MM.1S (cell line): ENCODE results near the gene MATK.

ENCODE experiments used
- EZH2 ChIP-seq: fragments of 300-600 bp; sonication (generic); optimal IDR thresholded peaks from 2 replicates; pipeline ENCODE3; 2017; ENCODE audit warnings: low read depth, mild to moderate bottlenecking, antibody characterized with exemption, low read length, mixed read lengths
- EZH2phosphoT487 ChIP-seq: fragments of 300-600 bp; sonication (generic); IDR thresholded peaks from 2 replicates; pipeline ENCODE4 v1.6.1; 2018; ENCODE audit warnings: antibody characterized with exemption, low read length
- TF ChIP-seq, protein P1 (sequence below): fragments of 300-600 bp; sonication (generic); IDR thresholded peaks from 2 replicates; pipeline ENCODE4 v1.5.1; 2016; ENCODE audit warnings: antibody characterized with exemption, low read length, mixed read lengths

DNA sequence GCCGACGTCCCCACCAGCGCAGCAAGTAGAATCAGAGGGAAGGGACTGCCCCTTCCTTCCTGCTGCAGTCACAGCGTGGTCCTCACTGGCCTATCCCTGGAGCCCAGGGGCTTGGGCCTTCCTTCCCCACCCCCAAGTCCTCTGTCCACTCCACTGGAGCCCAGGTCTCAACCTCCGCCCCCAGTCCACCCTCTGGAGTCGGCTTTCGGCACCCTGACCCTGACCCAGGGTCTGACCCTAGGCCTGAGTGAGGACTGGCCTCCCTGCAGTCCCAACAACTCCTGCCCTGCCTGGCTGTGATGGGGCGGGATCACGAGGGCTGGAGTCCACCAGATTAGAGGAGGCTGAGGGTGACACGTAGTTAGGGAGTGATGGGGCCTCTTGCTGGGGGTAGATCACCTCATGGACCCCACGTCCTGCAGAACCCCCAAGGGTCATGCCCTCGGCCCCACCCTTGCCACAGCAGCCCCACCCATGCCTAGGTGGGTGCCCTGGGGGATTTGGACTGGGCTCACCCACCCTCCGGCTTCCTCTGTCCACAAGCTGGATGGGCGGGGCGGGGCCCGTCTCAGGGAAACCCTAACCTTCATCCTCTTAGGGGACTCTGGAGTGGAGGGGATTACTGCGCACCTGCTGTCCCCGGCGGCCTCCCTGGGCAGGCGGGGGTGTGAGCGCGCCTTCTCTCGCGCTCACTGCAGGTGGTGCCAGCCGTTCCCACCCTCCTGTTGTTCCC is 18.0 kb downstream of the MATK start:
- TF ChIP-seq EZH2 (no peak), EZH2phosphoT487 (no peak)
- TF ChIP-seq, protein P1, sequence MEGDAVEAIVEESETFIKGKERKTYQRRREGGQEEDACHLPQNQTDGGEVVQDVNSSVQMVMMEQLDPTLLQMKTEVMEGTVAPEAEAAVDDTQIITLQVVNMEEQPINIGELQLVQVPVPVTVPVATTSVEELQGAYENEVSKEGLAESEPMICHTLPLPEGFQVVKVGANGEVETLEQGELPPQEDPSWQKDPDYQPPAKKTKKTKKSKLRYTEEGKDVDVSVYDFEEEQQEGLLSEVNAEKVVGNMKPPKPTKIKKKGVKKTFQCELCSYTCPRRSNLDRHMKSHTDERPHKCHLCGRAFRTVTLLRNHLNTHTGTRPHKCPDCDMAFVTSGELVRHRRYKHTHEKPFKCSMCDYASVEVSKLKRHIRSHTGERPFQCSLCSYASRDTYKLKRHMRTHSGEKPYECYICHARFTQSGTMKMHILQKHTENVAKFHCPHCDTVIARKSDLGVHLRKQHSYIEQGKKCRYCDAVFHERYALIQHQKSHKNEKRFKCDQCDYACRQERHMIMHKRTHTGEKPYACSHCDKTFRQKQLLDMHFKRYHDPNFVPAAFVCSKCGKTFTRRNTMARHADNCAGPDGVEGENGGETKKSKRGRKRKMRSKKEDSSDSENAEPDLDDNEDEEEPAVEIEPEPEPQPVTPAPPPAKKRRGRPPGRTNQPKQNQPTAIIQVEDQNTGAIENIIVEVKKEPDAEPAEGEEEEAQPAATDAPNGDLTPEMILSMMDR, result no peak
